H1 (cell line): ENCODE measurements around the gene TM9SF1. TPM values are rescaled to one million over a fixed set of nuclear protein-coding genes. Genes with fewer than 3 reads are reported as not detected.

Source experiments
- CHD7 ChIP-seq: fragments of 300-600 bp; sonication (generic); IDR thresholded peaks from 2 replicates; pipeline ENCODE4 v1.7.1; 2012; ENCODE audit warnings: low read length, moderate library complexity, mild to moderate bottlenecking, inconsistent platforms; ENCODE audit not compliant: insufficient replicate concordance
- POLR2AphosphoS5 ChIP-seq: IDR thresholded peaks from 2 replicates; pipeline ENCODE4 v1.6.1; 2011; ENCODE audit warnings: low read depth, low read length
- polyA plus RNA-seq, 7 experiments: library from polyadenylated mRNA; depleted of rRNA in 3 of 7; stranded (reverse) in 5 of 7; unstranded in 2 of 7; fragments of >200 nt in 5 of 7; fragments of 200-250 nt in 2 of 7; gene quantifications; 1 replicate in 5 of 7; 2 replicates in 1 of 7; 4 replicates in 1 of 7; pipeline versions ENCODE4 v1.2.1 to v1.2.3, GENCODE V29; 2011 to 2013; ENCODE audit warnings: missing spikeins in 2 of 7, mixed read lengths in 2 of 7
- total RNA-seq: library from RNA; stranded (reverse); fragmentation: NEBNext Ultra II Directional; extraction: Animal tissue kit (Norgen Biotek cat#: 25700); gene quantifications from 2 replicates; pipeline ENCODE4 v1.2.1, GENCODE V29; 2021

Gene TM9SF1
- total and polyA plus RNA-seq, 2 of the 8 experiments (the other 6 are each of a cell fraction or from before 2014, with no cell fraction given) = 22.2 to 29.2 TPM

- TF ChIP-seq CHD7 = no peak
- TF ChIP-seq POLR2AphosphoS5 = peak; percentile 37
- TF ChIP-seq, all 59 proteins: peak for 1
Measured at GRCh38 chr14:24179294-24179960, 15.8 kb downstream of the TM9SF1 start (continued).
